Lung (tissue), 12 donors: ENCODE measurements around the gene APOO. TPM values are rescaled to one million over a fixed set of nuclear protein-coding genes. Genes with fewer than 3 reads are reported as not detected.

Source experiments
- ATAC-seq: fragments of 200-7000 bp; cut with Tn5 transposase; one replicate; pipeline ENCODE4 v1.9.1; 2020; ENCODE audit warnings: moderate number of reproducible peaks; ENCODE audit not compliant: insufficient read depth, low FRiP score
- DNase-seq, 3 donors: peaks; one replicate each; pipeline ENCODE4 v3.0.0-alpha.2; 2013 to 2017
- H3K27ac ChIP-seq, 2 donors: one replicate each; pipeline ENCODE4 v1.5.1; 2013; ENCODE audit warnings: mild to moderate bottlenecking in 2 of 2, moderate library complexity in 2 of 2, control low read depth in 1 of 2, inconsistent platforms in 1 of 2, low read depth in 1 of 2, low read length in 1 of 2
- H3K27me3 ChIP-seq, 3 donors: one replicate each; pipeline ENCODE4 v1.5.1; 2013; ENCODE audit warnings: low read length in 2 of 3; ENCODE audit not compliant: control insufficient read depth in 3 of 3, insufficient read depth in 3 of 3
- H3K36me3 ChIP-seq, 4 donors: one replicate each; pipeline ENCODE4 v1.5.1; 2013; ENCODE audit warnings: low read length in 4 of 4, mild to moderate bottlenecking in 1 of 4, moderate library complexity in 1 of 4; ENCODE audit not compliant: control insufficient read depth in 4 of 4, insufficient read depth in 4 of 4
- H3K4me1 ChIP-seq, 5 donors: one replicate each; pipeline ENCODE4 v1.5.1; 2013; ENCODE audit warnings: low read length in 5 of 5, mild to moderate bottlenecking in 2 of 5, moderate library complexity in 1 of 5; ENCODE audit not compliant: control insufficient read depth in 5 of 5, insufficient read depth in 5 of 5
- H3K4me3 ChIP-seq: one replicate; pipeline ENCODE4 v1.5.1; 2013; ENCODE audit warnings: mild to moderate bottlenecking, control low read depth, moderate library complexity
- H3K9ac ChIP-seq, 2 donors: one replicate each; pipeline ENCODE4 v1.5.1; 2013; ENCODE audit warnings: low read length in 2 of 2, control low read depth in 1 of 2; ENCODE audit not compliant: insufficient read depth in 1 of 2
- H3K9me3 ChIP-seq, 4 donors: one replicate each; pipeline ENCODE4 v1.5.1; 2013; ENCODE audit warnings: low read length in 3 of 4, mild to moderate bottlenecking in 1 of 4, moderate library complexity in 1 of 4; ENCODE audit not compliant: control insufficient read depth in 4 of 4, insufficient read depth in 3 of 4
- WGBS, 2 donors: extraction: QIAGEN DNeasy Blood & Tissue Kit; methylation state at CpG; one replicate each; pipeline ENCODE4 v1.1.7; 2013; 5-methylcytosine and 5-hydroxymethylcytosine counted together
- polyA plus RNA-seq, 2 donors: library from polyadenylated mRNA; stranded (reverse); fragments of 200-250 nt; gene quantifications; one replicate each; pipeline ENCODE4 v1.2.1, GENCODE V29; 2013
- total RNA-seq, 2 donors: library from RNA; depleted of rRNA in 1 of 2; stranded (reverse); fragments of >200 nt in 1 of 2; gene quantifications; one replicate each; pipeline ENCODE4 v1.2.1, GENCODE V29; 2014 to 2021
- TF ChIP-seq, protein P1 (sequence below): IDR thresholded peaks from 2 replicates; pipeline ENCODE4 v1.5.1; 2012; ENCODE audit warnings: mild to moderate bottlenecking; ENCODE audit errors: control extremely low read depth, extremely low read depth
- donor health status: control.
- donor health status: control.
- donor health status: Bipolar disorder and iron deficiency.
- donor health status: healthy.
- donor health status: DM: yes; HTN: yes; CAD: no.

Gene APOO
- total and polyA plus RNA-seq, 4 donors = 8.9 to 25.0 (median 22.6) TPM

- Histone ChIP-seq H3K9me3 (no peaks in the 10 kb centered on the region), H3K36me3 (no peaks in the 10 kb centered on the region), H3K4me1 (peaks cover 0 to 6% (median 0%) of the 10 kb centered on the region in 5 donors), H3K4me3 (no peak overlapping the region), H3K9ac (peak overlapping the region in 1 of 2 donors; percentile 38), H3K27me3 (peaks cover 0 to 32% (median 1%) of the 10 kb centered on the region in 3 donors), H3K27ac (no peak overlapping the region)
- no peak for DNase-seq
- TF ChIP-seq, protein P1, sequence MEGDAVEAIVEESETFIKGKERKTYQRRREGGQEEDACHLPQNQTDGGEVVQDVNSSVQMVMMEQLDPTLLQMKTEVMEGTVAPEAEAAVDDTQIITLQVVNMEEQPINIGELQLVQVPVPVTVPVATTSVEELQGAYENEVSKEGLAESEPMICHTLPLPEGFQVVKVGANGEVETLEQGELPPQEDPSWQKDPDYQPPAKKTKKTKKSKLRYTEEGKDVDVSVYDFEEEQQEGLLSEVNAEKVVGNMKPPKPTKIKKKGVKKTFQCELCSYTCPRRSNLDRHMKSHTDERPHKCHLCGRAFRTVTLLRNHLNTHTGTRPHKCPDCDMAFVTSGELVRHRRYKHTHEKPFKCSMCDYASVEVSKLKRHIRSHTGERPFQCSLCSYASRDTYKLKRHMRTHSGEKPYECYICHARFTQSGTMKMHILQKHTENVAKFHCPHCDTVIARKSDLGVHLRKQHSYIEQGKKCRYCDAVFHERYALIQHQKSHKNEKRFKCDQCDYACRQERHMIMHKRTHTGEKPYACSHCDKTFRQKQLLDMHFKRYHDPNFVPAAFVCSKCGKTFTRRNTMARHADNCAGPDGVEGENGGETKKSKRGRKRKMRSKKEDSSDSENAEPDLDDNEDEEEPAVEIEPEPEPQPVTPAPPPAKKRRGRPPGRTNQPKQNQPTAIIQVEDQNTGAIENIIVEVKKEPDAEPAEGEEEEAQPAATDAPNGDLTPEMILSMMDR = no peak
- no peak for ATAC-seq
- 31 to 75% methylated on average over 2 of the region's 2 CpGs for WGBS, 2 donors
These were observed 28.2 kb downstream of the APOO start for GRCh38 chrX:23879380-23880090.

DNA sequence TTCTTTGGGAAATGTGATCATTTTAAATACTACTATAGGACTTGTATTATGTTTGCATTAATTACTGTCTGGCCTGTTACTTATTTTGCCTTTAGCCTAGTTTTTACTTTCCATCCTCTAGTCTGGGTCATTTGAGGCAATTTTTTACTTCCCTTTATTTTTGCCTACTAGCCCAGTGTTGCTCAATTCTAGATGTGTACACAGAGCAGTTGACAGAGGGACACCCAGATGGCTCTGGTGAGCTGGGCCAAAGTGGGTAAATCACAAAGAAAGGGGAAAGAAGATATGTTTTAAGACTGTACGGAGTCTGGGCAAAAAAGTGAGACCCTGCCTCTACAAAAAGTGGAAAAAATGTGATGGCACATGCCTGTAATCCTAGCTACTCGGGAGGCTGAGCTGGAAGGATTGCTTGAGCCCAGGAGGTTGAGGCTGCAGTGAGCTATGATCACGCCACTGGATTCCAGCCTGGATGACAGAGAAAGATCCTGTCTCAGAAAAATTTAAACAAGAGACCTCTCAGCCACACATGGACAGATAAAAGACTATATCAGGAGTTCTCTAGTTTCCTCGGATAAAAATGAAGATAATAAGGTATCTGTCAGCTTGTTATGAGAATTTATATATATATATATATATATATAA, 35.7 kb downstream of the APOO start:
- no peak for ATAC-seq
- WGBS, 2 donors = 55 to 65% methylated on average over 4 of the region's 4 CpGs
- H3K27ac ChIP-seq = peak overlapping the region in 1 of 2 donors; percentile 63

DNA sequence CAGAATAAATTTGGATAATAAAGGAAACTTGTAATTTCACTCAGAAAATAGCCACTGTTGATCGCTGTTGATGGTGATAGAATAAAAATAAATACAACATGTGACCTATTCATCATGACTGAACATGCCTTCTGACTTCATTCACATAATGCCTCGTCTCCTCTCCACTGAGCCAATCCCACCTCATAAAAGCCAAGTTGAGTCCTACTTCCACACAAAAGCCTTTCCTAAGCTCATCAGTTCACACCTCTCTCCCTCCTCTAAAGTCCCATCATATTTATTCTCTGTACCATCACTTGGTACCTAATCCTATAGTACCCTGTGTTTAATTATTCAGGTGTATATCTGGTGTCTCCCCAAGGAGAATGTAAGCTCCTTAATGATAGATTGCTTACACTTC, 37.7 kb downstream of the APOO start:
- Histone ChIP-seq H3K27me3 (peaks cover 0 to 20% (median 9%) of the 10 kb centered on the region in 3 donors), H3K4me1 (peaks cover 0 to 2% (median 0%) of the 10 kb centered on the region in 5 donors), H3K36me3 (no peaks in the 10 kb centered on the region), H3K4me3 (no peak overlapping the region), H3K9me3 (no peaks in the 10 kb centered on the region), H3K27ac (no peak overlapping the region), H3K9ac (no peak overlapping the region)
- WGBS, 2 donors = 76 to 88% methylated on average over 2 of the region's 2 CpGs
- TF ChIP-seq, protein P1 = no peak
- ATAC-seq = no peak
- no peak for DNase-seq

More for the DNA sequence above, 35.7 kb downstream of the APOO start:
- no peaks in the 10 kb centered on the region for H3K36me3 ChIP-seq
- peak in 1 of 3 donors; percentile 15 for DNase-seq
- H3K27me3 ChIP-seq = peaks cover 0 to 18% (median 5%) of the 10 kb centered on the region in 3 donors
- H3K4me1 ChIP-seq = peaks cover 0 to 2% (median 0%) of the 10 kb centered on the region in 5 donors
- TF ChIP-seq, protein P1 = no peak
- H3K9ac ChIP-seq = no peak overlapping the region
- no peak overlapping the region for H3K4me3 ChIP-seq
- H3K9me3 ChIP-seq = no peaks in the 10 kb centered on the region
